HAP-1 (cell line): ENCODE data around the gene SOX12.

Source experiments
- DNase-seq, 2 experiments: peaks; one replicate each; pipeline ENCODE4 v3.0.0-alpha.2; 2016 to 2020; ENCODE audit warnings: low spot score in 2 of 2
- H3K27me3 ChIP-seq: fragments of 250-450 bp; sonication (Bioruptor Pico); 2 replicates; pipeline ENCODE4 v1.5.1; 2020; ENCODE audit warnings: low read depth, mild to moderate bottlenecking, moderate library complexity
- H3K36me3 ChIP-seq: fragments of 250-450 bp; sonication (Bioruptor Pico); replicated peaks from 2 replicates; pipeline ENCODE4 v1.5.1; 2020; ENCODE audit warnings: mild to moderate bottlenecking
- H3K4me1 ChIP-seq: fragments of 250-450 bp; sonication (Bioruptor Pico); 2 replicates; pipeline ENCODE4 v1.5.1; 2020; ENCODE audit warnings: mild to moderate bottlenecking
- H3K4me3 ChIP-seq: fragments of 250-450 bp; sonication (Bioruptor Pico); 2 replicates; pipeline ENCODE4 v1.5.1; 2020; ENCODE audit warnings: mild to moderate bottlenecking, moderate library complexity
- H3K9me3 ChIP-seq: fragments of 250-450 bp; sonication (Bioruptor Pico); 2 replicates; pipeline ENCODE4 v1.5.1; 2020; ENCODE audit warnings: mild to moderate bottlenecking, moderate library complexity
- in situ Hi-C: fragments of 300-500 bp; cut with MboI; formaldehyde crosslinking; loops from 3 replicates; pipeline ENCODE4 v1.14.3; 2020; ENCODE audit warnings: low sequenced_read_pairs, inconsistent platforms, mixed read lengths

The SOX12 gene

DNA sequence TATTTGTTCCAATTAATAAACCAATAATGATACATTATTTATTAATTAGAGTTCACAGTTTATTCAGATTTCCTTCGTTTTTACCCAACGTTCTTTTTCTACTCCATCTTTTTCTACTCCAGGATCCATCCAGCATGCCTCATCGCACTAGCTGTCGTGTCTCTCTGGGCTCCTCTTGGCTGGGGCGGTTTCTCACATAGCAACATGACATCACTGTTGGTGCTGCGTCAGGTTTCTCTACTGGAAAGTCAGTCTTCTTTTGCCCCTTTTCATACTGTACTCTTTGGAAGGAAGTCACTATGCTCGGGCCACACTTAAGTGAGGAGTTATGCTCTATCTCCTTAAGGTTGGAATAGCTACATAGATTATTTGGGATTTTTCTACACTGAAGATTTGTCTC, 13.7 kb upstream of the SOX12 start:
- H3K4me1 ChIP-seq, result peaks cover 13% of the 10 kb centered on the region
- in situ Hi-C loops, result no loop called here
- H3K36me3 ChIP-seq, result no peaks in the 10 kb centered on the region
- DNase-seq, result no peak
- H3K4me3 ChIP-seq, result no peak overlapping the region
- no peaks in the 10 kb centered on the region for H3K9me3 ChIP-seq
- H3K27me3 ChIP-seq, result no peaks in the 10 kb centered on the region

- Histone ChIP-seq H3K27me3 (no peaks in the 10 kb centered on the region), H3K4me1 (peaks cover 13% of the 10 kb centered on the region), H3K36me3 (no peaks in the 10 kb centered on the region), H3K4me3 (no peak overlapping the region), H3K9me3 (no peaks in the 10 kb centered on the region)
- in situ Hi-C loops, result no loop called here
- DNase-seq, result no peak
Measured at GRCh38 chr20:312067-312466, 13.3 kb upstream of the SOX12 start.

- DNase-seq, result no peak
- H3K4me1 ChIP-seq, result peaks cover 13% of the 10 kb centered on the region
- H3K4me3 ChIP-seq, result no peak overlapping the region
- H3K9me3 ChIP-seq, result no peaks in the 10 kb centered on the region
- no peaks in the 10 kb centered on the region for H3K36me3 ChIP-seq
- H3K27me3 ChIP-seq, result no peaks in the 10 kb centered on the region
- in situ Hi-C loops, result no loop called here
Measured at GRCh38 chr20:312866-313265, 12.5 kb upstream of the SOX12 start.

- no peaks in the 10 kb centered on the region for H3K36me3 ChIP-seq
- in situ Hi-C loops, result no loop called here
- no peak for DNase-seq
- no peaks in the 10 kb centered on the region for H3K9me3 ChIP-seq
- H3K4me3 ChIP-seq, result no peak overlapping the region
- no peaks in the 10 kb centered on the region for H3K27me3 ChIP-seq
- peaks cover 13% of the 10 kb centered on the region for H3K4me1 ChIP-seq
Measured at GRCh38 chr20:313402-313801, 11.9 kb upstream of the SOX12 start.

GRCh38 chr20:313948-314347, 11.4 kb upstream of the SOX12 start:
- H3K27me3 ChIP-seq, result no peaks in the 10 kb centered on the region
- in situ Hi-C loops, result no loop called here
- DNase-seq, result no peak
- no peak overlapping the region for H3K4me3 ChIP-seq
- H3K9me3 ChIP-seq, result no peaks in the 10 kb centered on the region
- no peaks in the 10 kb centered on the region for H3K36me3 ChIP-seq
- peaks cover 13% of the 10 kb centered on the region for H3K4me1 ChIP-seq

GRCh38 chr20:316316-317068, 8.9 kb upstream of the SOX12 start:
- Histone ChIP-seq H3K4me3 (no peak overlapping the region), H3K9me3 (no peaks in the 10 kb centered on the region), H3K4me1 (no peaks in the 10 kb centered on the region), H3K27me3 (no peaks in the 10 kb centered on the region), H3K36me3 (no peaks in the 10 kb centered on the region)
- in situ Hi-C loops, result no loop called here
- DNase-seq, result no peak

- H3K36me3 ChIP-seq, result peaks cover 9% of the 10 kb centered on the region
- H3K4me3 ChIP-seq, result peak overlapping the region; percentile 40
- peaks cover 7% of the 10 kb centered on the region for H3K4me1 ChIP-seq
- no peaks in the 10 kb centered on the region for H3K9me3 ChIP-seq
- in situ Hi-C loops, result no loop called here
- peak; percentile 81 to 96 for DNase-seq
- no peaks in the 10 kb centered on the region for H3K27me3 ChIP-seq
Measured at GRCh38 chr20:324177-325044, 941 bp upstream of the SOX12 start.

- no peaks in the 10 kb centered on the region for H3K9me3 ChIP-seq
- peak overlapping the region; percentile 70 for H3K4me3 ChIP-seq
- in situ Hi-C loops, result no loop called here
- DNase-seq, result peak; percentile 43 to 79
- peaks cover 7% of the 10 kb centered on the region for H3K4me1 ChIP-seq
- H3K27me3 ChIP-seq, result no peaks in the 10 kb centered on the region
- H3K36me3 ChIP-seq, result peaks cover 17% of the 10 kb centered on the region
Measured at GRCh38 chr20:325889-326644, 715 bp downstream of the SOX12 start.

- in situ Hi-C loops, result no loop called here
- Histone ChIP-seq H3K4me3 (peak overlapping the region; percentile 70), H3K9me3 (no peaks in the 10 kb centered on the region), H3K4me1 (peaks cover 7% of the 10 kb centered on the region), H3K27me3 (no peaks in the 10 kb centered on the region), H3K36me3 (peaks cover 17% of the 10 kb centered on the region)
- DNase-seq, result peak in 1 of 2 experiments; percentile 64
Measured at GRCh38 chr20:326645-327185, 1.4 kb downstream of the SOX12 start.

DNA sequence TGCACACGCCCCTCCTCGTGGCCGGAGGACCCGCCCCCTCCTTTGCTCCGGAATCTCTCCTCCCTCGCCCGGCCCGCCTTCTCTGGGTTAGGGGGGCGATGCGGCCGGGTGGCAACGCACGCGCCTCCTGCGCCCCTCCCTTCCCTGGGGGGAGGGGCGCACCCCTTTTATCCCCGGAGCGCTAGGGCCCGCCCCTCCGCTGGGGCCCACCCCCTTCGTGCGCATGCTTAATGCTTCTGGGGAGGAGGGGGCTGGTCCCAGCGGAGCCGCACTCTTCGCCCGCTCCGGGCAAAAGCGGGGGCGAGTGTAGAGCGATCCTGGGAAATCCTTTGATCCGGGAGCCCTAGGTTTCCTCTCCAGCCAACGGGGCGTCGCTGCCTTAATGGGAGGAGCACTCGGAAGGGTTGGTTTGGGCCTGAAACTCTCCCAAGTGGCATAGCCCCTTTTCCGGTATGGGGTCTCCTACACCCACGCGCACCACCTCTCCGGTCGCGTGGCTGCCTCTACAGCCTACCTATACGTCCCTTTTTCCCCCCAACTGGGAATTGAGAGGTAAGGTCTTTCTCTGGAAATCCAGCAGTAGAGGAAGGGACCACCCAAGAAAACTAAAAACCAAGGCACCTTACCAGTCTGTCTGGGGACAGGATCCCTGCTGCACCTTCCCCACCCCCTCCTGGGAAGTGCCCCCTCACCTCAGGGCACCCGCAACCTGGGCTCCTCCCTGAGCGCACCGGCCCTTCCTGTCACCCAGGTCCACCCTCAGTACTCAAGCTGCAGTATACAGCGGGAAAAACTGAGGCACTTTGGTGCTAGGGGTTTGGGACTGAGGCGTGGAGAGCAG, 2.1 kb downstream of the SOX12 start:
- peaks cover 7% of the 10 kb centered on the region for H3K4me1 ChIP-seq

DNA sequence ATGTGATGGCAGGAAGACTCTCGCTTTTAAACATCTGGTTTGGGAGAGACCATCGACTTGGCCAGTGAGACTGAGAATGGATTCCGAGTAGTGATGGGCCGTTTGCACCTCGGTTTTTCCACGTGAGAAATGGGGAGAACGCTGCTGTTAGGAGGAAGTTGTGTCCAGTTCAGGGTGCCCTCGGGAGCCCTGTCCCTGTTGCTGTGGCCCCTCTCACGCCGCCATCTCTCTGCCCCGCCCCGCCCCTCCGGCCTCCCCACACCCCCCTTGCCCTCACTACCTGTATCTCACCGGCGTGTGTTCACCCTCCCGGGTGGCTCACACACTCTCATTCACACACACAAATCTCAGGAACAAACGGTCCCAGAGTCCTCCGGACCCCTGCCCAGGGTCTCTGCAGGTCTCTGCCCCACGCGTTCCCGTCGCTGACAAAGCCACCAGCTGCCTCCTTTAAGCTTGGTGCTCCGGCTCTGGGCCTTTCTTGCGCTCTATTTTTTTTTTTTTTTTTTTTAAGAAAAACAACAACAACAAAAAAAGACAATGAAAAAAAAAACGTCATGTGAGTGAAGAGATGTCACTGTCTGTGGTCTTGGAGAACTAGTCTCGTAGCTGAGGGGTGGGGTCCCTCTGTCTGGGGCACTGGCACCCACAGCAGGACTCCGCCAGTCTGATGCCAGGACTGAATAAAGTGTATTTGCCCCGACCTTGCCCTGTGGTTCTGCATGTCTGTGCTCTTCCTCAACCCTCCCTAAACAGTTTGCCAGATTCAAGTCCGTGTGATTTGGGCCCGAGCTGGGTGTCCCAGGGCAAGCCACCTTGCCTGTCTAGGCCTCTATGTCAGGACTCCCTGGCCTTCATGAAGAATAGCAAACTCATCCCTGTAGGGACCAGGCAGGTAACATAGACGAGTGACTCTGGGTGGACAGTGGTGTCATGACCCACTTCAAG, 2.9 kb downstream of the SOX12 start:
- Histone ChIP-seq H3K9me3 (no peaks in the 10 kb centered on the region), H3K27me3 (no peaks in the 10 kb centered on the region), H3K4me1 (peaks cover 4% of the 10 kb centered on the region), H3K4me3 (peak overlapping the region; percentile 70), H3K36me3 (peaks cover 17% of the 10 kb centered on the region)
- DNase-seq, result no peak
- in situ Hi-C loops, result no loop called here

More for the DNA sequence above, 2.1 kb downstream of the SOX12 start:
- peak; percentile 90 to 97 for DNase-seq
- Histone ChIP-seq H3K4me3 (peak overlapping the region; percentile 70), H3K36me3 (peaks cover 17% of the 10 kb centered on the region), H3K27me3 (no peaks in the 10 kb centered on the region), H3K9me3 (no peaks in the 10 kb centered on the region)
- in situ Hi-C loops, result no loop called here
